HG03571 (cell line): Measurements from ENCODE around the gene SRRM3.
"Not testable (repeated sequence)": the region's sequence is repeated elsewhere in the genome, so short reads cannot be mapped to it uniquely, and the experiment has no call there.

Source experiments
- ATAC-seq: cut with Tn5 transposase; IDR thresholded peaks from one replicate; pipeline ENCODE4 v1.9.1; 2021; ENCODE audit not compliant: unreplicated experiment

The SRRM3 gene

GRCh38 chr7:76285604-76286374 lies 84.1 kb downstream of the SRRM3 start:
- ATAC-seq: no peak

- ATAC-seq: no peak
Measured at GRCh38 chr7:76286842-76287403, 85.2 kb downstream of the SRRM3 start.

GRCh38 chr7:76290847-76291350 lies 89.2 kb downstream of the SRRM3 start:
- ATAC-seq: not testable (repeated sequence)

GRCh38 chr7:76291351-76292212 lies 89.9 kb downstream of the SRRM3 start:
- peak; percentile 76 for ATAC-seq

GRCh38 chr7:76292213-76292573 lies 90.5 kb downstream of the SRRM3 start:
- no peak for ATAC-seq

- ATAC-seq: not testable (repeated sequence)
Measured at GRCh38 chr7:76292911-76293310, 91.2 kb downstream of the SRRM3 start.

- ATAC-seq: no peak
Measured at GRCh38 chr7:76293407-76293901, 91.8 kb downstream of the SRRM3 start.

- no peak for ATAC-seq
Measured at GRCh38 chr7:76294344-76295024, 92.8 kb downstream of the SRRM3 start.

GRCh38 chr7:76296743-76297740 lies 95.3 kb downstream of the SRRM3 start:
- no peak for ATAC-seq

- ATAC-seq: no peak
Measured at GRCh38 chr7:76300166-76300731, 98.6 kb downstream of the SRRM3 start.

- no peak for ATAC-seq
Measured at GRCh38 chr7:76301000-76301399, 99.3 kb downstream of the SRRM3 start.

GRCh38 chr7:76302347-76303201 lies 100.9 kb downstream of the SRRM3 start, which contains the start of gene HSPB1:
HSPB1 (plus strand) TSS chr7:76302673; CDS start chr7:76302713, 40 bp downstream.
- no peak for ATAC-seq

GRCh38 chr7:76303202-76304147 lies 101.8 kb downstream of the SRRM3 start:
- no peak for ATAC-seq

GRCh38 chr7:76304888-76305375 lies 103.2 kb downstream of the SRRM3 start:
- ATAC-seq: no peak

- not testable (repeated sequence) for ATAC-seq
Measured at GRCh38 chr7:76308874-76309273, 107.2 kb downstream of the SRRM3 start.

GRCh38 chr7:76309341-76310101 lies 107.8 kb downstream of the SRRM3 start:
- ATAC-seq: not testable (repeated sequence)
